ENCODE results near the gene ATP10D. TPM values are rescaled to one million over a fixed set of nuclear protein-coding genes. Genes with fewer than 3 reads are reported as not detected.

Gene ATP10D
- total RNA-seq, 1 donor from 2014 or later, result 34.9 TPM

DNA sequence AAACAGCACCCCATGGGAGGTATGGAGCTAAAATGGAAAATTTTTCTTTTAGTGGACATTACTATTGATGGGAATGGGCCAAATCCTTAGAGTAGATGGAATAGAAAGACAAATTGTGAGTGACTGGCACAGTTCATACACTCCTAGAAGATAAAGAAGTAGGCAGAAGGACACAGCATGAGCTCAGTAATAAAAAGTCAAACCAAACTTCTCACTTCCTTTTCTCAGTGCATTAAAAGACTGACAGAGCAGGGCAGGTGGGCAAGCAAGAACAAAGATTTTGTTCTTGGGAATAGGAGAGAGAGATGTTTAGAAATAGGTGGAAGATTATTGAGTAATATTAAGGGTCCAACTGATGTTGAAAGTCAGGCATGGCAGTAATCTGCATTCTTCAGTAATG, 132.5 kb downstream of the ATP10D start:
- no peaks in the 10 kb centered on the region for H3K4me1 Mint-ChIP-seq
- H3K4me3 Mint-ChIP-seq, result no peak overlapping the region
- DNase-seq (ENCODE audit: low spot score in 2 of 2, unreplicated experiment in 2 of 2), result no peak
- H3K9me3 Mint-ChIP-seq, result peaks cover 5% of the 10 kb centered on the region
- H3K36me3 Mint-ChIP-seq, result peaks cover under 1% of the 10 kb centered on the region
- no peak overlapping the region for H3K27ac Mint-ChIP-seq
- H3K27me3 Mint-ChIP-seq (ENCODE audit: low read depth), result no peaks in the 10 kb centered on the region
- TF ChIP-seq, protein P1, sequence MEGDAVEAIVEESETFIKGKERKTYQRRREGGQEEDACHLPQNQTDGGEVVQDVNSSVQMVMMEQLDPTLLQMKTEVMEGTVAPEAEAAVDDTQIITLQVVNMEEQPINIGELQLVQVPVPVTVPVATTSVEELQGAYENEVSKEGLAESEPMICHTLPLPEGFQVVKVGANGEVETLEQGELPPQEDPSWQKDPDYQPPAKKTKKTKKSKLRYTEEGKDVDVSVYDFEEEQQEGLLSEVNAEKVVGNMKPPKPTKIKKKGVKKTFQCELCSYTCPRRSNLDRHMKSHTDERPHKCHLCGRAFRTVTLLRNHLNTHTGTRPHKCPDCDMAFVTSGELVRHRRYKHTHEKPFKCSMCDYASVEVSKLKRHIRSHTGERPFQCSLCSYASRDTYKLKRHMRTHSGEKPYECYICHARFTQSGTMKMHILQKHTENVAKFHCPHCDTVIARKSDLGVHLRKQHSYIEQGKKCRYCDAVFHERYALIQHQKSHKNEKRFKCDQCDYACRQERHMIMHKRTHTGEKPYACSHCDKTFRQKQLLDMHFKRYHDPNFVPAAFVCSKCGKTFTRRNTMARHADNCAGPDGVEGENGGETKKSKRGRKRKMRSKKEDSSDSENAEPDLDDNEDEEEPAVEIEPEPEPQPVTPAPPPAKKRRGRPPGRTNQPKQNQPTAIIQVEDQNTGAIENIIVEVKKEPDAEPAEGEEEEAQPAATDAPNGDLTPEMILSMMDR (IDR thresholded peaks at IDR 0.05; ENCODE audit: unreplicated experiment), result no peak

DNA sequence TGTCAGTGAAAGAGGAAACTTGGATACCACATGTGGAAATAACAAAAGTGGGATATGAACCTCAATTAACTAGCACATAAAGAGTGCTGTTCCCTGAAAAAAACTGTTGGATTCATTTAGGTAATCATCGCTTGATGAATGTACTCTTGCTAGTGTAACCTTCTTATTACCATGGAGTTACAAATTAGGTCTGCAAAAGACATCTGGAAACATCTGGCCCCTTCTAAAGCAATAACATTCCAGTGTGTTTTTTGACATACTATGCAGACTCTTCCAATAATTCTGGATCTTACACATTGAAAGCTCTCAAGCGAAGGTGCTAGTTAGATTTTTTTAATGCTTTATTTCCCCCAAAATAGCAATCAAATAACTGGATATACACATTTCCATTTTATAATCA, 134.6 kb downstream of the ATP10D start:
- Mint-ChIP-seq H3K4me3 (no peak overlapping the region), H3K9me3 (peaks cover 8% of the 10 kb centered on the region), H3K27me3 (ENCODE audit: low read depth) (no peaks in the 10 kb centered on the region), H3K4me1 (no peaks in the 10 kb centered on the region), H3K36me3 (peaks cover 4% of the 10 kb centered on the region), H3K27ac (no peak overlapping the region)
- TF ChIP-seq, protein P1 (IDR thresholded peaks at IDR 0.05; ENCODE audit: unreplicated experiment), result no peak
- no peak for DNase-seq (ENCODE audit: low spot score in 2 of 2, unreplicated experiment in 2 of 2)

DNA sequence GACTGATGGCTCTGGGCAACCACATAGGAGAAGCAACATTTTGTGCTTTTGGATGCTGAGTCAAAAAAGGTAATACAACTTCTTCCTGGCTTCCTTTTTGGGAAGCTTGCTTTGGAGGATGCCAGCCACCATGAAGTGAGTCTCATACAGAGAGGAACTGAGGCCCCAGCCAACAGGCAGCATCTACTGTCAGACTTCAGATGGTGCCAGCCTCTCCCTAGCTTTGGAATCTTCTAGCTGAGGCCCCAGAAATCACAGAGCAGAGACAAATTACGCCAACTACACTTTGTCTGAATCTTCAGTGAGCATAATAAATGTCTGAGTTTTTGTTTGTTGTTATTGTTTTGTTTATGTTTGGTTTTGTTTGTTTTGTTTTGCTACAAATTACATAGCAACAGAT, 136.1 kb downstream of the ATP10D start:
- TF ChIP-seq, protein P1 (IDR thresholded peaks at IDR 0.05; ENCODE audit: unreplicated experiment), result no peak
- DNase-seq (ENCODE audit: low spot score in 2 of 2, unreplicated experiment in 2 of 2), result no peak
- no peak overlapping the region for H3K27ac Mint-ChIP-seq
- H3K4me3 Mint-ChIP-seq, result no peak overlapping the region
- peaks cover 8% of the 10 kb centered on the region for H3K9me3 Mint-ChIP-seq
- H3K36me3 Mint-ChIP-seq, result peaks cover 4% of the 10 kb centered on the region
- peaks cover 4% of the 10 kb centered on the region for H3K4me1 Mint-ChIP-seq
- H3K27me3 Mint-ChIP-seq (ENCODE audit: low read depth), result no peaks in the 10 kb centered on the region

DNA sequence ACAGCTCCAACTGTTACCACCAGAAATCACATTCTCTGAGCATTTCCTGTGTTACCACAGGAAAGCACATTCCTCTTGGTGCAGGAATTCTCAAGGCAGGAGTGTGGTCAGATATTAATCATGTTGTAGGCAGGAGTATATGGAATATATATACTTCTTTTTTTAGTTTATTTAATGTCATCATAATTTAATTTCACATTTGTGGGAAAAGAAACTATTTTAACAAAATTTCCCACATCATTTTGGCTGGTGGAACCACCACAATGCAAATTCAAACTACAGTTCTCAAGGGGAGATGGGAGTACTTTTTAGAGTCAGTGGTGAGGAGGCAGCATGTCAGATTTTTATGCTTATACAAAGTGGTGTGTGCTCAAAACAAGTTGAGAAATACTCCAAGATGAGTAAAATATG, 139.0 kb downstream of the ATP10D start:
- no peak for DNase-seq (ENCODE audit: low spot score in 2 of 2, unreplicated experiment in 2 of 2)
- Mint-ChIP-seq H3K27me3 (ENCODE audit: low read depth) (no peaks in the 10 kb centered on the region), H3K4me1 (peaks cover 8% of the 10 kb centered on the region), H3K9me3 (peaks cover 8% of the 10 kb centered on the region), H3K36me3 (peaks cover 4% of the 10 kb centered on the region), H3K4me3 (no peak overlapping the region), H3K27ac (no peak overlapping the region)
- TF ChIP-seq, protein P1 (IDR thresholded peaks at IDR 0.05; ENCODE audit: unreplicated experiment), result no peak

DNA sequence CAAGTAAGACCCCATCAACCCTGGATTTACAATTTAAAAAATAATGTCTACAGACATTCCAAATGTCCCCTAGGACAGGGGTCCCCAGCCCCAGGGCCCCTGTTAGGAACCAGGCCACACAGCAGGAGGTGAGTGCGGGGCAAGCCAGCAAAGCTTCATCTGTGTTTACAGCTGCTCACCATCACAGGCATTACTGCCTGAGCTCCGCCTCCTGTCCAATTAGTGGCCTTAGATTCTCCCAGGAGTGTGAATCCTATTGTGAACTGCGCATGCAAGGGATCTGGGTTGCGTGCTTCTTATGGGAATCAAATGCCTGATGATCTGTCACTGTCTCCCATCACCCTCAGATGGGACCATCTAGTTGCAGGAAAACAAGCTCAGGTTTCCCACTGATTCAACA, 146.1 kb downstream of the ATP10D start:
- H3K27ac Mint-ChIP-seq, result no peak overlapping the region
- no peaks in the 10 kb centered on the region for H3K27me3 Mint-ChIP-seq (ENCODE audit: low read depth)
- H3K4me1 Mint-ChIP-seq, result peaks cover 4% of the 10 kb centered on the region
- DNase-seq (ENCODE audit: low spot score in 2 of 2, unreplicated experiment in 2 of 2), result no peak
- H3K4me3 Mint-ChIP-seq, result no peak overlapping the region
- TF ChIP-seq, protein P1 (IDR thresholded peaks at IDR 0.05; ENCODE audit: unreplicated experiment), result no peak
- H3K9me3 Mint-ChIP-seq, result peaks cover 8% of the 10 kb centered on the region
- peaks cover 2% of the 10 kb centered on the region for H3K36me3 Mint-ChIP-seq

DNA sequence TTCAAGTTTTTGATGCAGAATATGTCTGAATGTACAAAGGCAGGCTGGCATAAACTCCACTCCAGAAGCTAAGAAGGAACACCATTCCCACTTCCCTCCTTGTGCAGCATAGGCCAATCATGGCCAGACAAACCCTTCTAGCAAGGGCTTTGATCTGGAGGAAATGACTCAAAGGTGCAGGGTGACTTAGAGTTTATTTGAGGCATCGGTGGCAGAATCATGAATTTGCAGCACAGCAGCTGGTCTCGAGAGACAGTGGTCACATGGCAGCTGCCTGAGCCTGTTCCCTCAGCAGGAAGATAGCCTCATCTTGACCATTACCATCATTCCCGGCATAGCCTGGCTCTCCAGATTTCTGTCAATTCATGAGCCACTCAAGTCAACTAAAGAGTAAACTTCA, 154.5 kb downstream of the ATP10D start:
- DNase-seq (ENCODE audit: low spot score in 2 of 2, unreplicated experiment in 2 of 2), result no peak
- Mint-ChIP-seq H3K4me3 (no peak overlapping the region), H3K27me3 (ENCODE audit: low read depth) (no peaks in the 10 kb centered on the region)

More for the DNA sequence above, 154.5 kb downstream of the ATP10D start:
- Mint-ChIP-seq H3K9me3 (peaks cover 28% of the 10 kb centered on the region), H3K27ac (no peak overlapping the region), H3K4me1 (peaks cover 23% of the 10 kb centered on the region), H3K36me3 (peaks cover 10% of the 10 kb centered on the region)
- TF ChIP-seq, protein P1 (IDR thresholded peaks at IDR 0.05; ENCODE audit: unreplicated experiment), result no peak

Measured in mesothelial cell of epicardium (in vitro differentiated cells).